Adrenal gland (tissue), 12 donors: ENCODE measurements around the gene RBM27. TPM values are rescaled to one million over a fixed set of nuclear protein-coding genes. Genes with fewer than 3 reads are reported as not detected.

Experiments used
- DNase-seq, 7 donors: peaks; one replicate each; pipeline ENCODE4 v3.0.0-alpha.2; 2019 to 2020
- H3K27ac ChIP-seq, 5 donors: fragments of 200-600 bp; sonication (generic) in 4 of 5; 1 replicate in 3 of 5; 2 replicates in 2 of 5; pipeline versions ENCODE4 v1.5.1 to v1.8.0; 2016 to 2020; ENCODE audit warnings: mild to moderate bottlenecking in 1 of 5
- H3K27me3 ChIP-seq: fragments of 200-600 bp; 2 replicates; pipeline ENCODE4 v1.8.0; 2021
- H3K36me3 ChIP-seq, 2 donors: fragments of 200-600 bp; replicated peaks in 1 of 2; 1 replicate in 1 of 2; 2 replicates in 1 of 2; pipeline versions ENCODE4 v1.5.1 to v1.8.0; 2018 to 2022
- H3K4me1 ChIP-seq, 2 donors: fragments of 200-600 bp; replicated peaks in 1 of 2; 1 replicate in 1 of 2; 2 replicates in 1 of 2; pipeline versions ENCODE4 v1.5.1 to v1.8.0; 2018 to 2021
- H3K4me3 ChIP-seq, 4 donors: fragments of 200-600 bp; sonication (generic) in 3 of 4; one replicate each; pipeline ENCODE4 v1.5.1; 2016 to 2018
- H3K9me3 ChIP-seq, 3 donors: fragments of 200-600 bp; sonication (generic) in 1 of 3; replicated peaks in 1 of 3; 1 replicate in 2 of 3; 2 replicates in 1 of 3; pipeline versions ENCODE4 v1.5.1 to v1.8.0; 2016 to 2021
- POLR2A ChIP-seq, 2 donors: fragments of 450-650 bp; IDR thresholded peaks; one replicate each; pipeline ENCODE4 v1.6.1; 2017; ENCODE audit warnings: antibody characterized with exemption in 2 of 2, mild to moderate bottlenecking in 2 of 2, moderate library complexity in 1 of 2
- WGBS, 4 donors: extraction: QIAGEN DNeasy Blood & Tissue Kit in 2 of 4; methylation state at CpG; one replicate each; pipeline versions ENCODE4 v1.1.5 to v1.1.7; 2013 to 2017; 5-methylcytosine and 5-hydroxymethylcytosine counted together
- intact Hi-C, 2 donors: fragments of 100-400 bp; cut with DNase I; formaldehyde crosslinking; loops; one replicate each; pipeline versions ENCODE4 v1.14.1 to v1.15.0; 2022 to 2023
- polyA plus RNA-seq, 3 donors: library from polyadenylated mRNA; stranded (reverse); fragments of 200-250 nt in 2 of 3; fragments of 350-450 nt in 1 of 3; fragmentation: Illumina TruSeq in 1 of 3; extraction: RNeasy Lipid Tissue Mini Kit (QIAGEN cat#74804) in 1 of 3; gene quantifications; one replicate each; pipeline ENCODE4 v1.2.3, GENCODE V29; 2013 to 2014
- small RNA-seq, 2 donors: library from RNA; depleted of rRNA; stranded (forward); fragments of <200 nt; gene quantifications; one replicate each; pipeline ENCODE3, GENCODE V24; 2016
- total RNA-seq, 9 donors: library from RNA; depleted of rRNA in 4 of 9; stranded (reverse); fragments of >200 nt in 4 of 9; fragments of 120-200 nt in 1 of 9; fragmentation: NEBNext Ultra II Directional in 1 of 9; extraction: Animal tissue kit (Norgen Biotek cat#: 25700) in 1 of 9; gene quantifications; one replicate each; pipeline versions ENCODE4 v1.1.0 to v1.2.4, GENCODE V29; 2013 to 2023
- TF ChIP-seq, protein P1 (sequence below), 6 experiments: fragments of 450-650 bp in 4 of 6; fragments of 200-600 bp in 2 of 6; sonication (generic) in 1 of 6; IDR thresholded peaks; 1 replicate in 5 of 6; 2 replicates in 1 of 6; pipeline versions ENCODE4 v1.5.1 to v1.8.0; 2016 to 2021; ENCODE audit warnings: antibody characterized with exemption in 6 of 6, mild to moderate bottlenecking in 2 of 6, moderate library complexity in 1 of 6
- donor health status: healthy with polysubstance abuse.
- donor health status: Bipolar disorder and iron deficiency.
- donor health status: DM: yes; HTN: yes; CAD: no.
- donor health status: DM: no; HTN: no; CAD: no.
- donor health status: DM: no; HTN: no; CAD: no.
- donor health status: DM: yes; HTN: yes; CAD: no.

RBM27 gene
- total and polyA plus RNA-seq, 12 donors = 3.5 to 19.6 (median 12.5) TPM

DNA sequence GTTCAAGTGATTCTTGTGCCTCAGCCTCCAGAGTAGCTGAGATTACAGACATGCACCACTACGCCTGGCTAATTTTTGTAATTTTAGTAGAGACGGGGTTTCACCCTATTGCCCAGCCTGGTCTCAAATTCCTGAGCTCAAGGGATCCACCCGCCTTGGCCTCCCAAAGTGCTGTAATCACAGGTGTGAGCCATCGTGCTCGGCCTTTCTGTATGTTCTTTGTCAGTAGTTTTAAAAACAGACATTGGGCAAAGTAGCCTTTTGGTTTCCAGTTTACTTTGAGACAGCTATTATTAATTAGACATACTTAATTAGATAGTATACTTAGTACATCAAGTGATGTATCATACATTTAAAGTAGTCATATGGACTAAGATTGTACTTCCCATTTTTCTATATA lies 45.2 kb downstream of the RBM27 start:
- no peak for TF ChIP-seq POLR2A (IDR thresholded peaks at IDR 0.05)
- TF ChIP-seq, protein P1, sequence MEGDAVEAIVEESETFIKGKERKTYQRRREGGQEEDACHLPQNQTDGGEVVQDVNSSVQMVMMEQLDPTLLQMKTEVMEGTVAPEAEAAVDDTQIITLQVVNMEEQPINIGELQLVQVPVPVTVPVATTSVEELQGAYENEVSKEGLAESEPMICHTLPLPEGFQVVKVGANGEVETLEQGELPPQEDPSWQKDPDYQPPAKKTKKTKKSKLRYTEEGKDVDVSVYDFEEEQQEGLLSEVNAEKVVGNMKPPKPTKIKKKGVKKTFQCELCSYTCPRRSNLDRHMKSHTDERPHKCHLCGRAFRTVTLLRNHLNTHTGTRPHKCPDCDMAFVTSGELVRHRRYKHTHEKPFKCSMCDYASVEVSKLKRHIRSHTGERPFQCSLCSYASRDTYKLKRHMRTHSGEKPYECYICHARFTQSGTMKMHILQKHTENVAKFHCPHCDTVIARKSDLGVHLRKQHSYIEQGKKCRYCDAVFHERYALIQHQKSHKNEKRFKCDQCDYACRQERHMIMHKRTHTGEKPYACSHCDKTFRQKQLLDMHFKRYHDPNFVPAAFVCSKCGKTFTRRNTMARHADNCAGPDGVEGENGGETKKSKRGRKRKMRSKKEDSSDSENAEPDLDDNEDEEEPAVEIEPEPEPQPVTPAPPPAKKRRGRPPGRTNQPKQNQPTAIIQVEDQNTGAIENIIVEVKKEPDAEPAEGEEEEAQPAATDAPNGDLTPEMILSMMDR (IDR thresholded peaks at IDR 0.05) = no peak
- Histone ChIP-seq H3K9me3 (no peaks in the 10 kb centered on the region), H3K4me1 (peaks cover 11 to 13% of the 10 kb centered on the region in 2 donors), H3K27ac (no peak overlapping the region), H3K36me3 (peaks cover 0 to 15% of the 10 kb centered on the region in 2 donors), H3K27me3 (no peaks in the 10 kb centered on the region), H3K4me3 (no peak overlapping the region)
- 93 to 99% (median 96%) methylated on average over 5 of the region's 5 CpGs for WGBS, 4 donors
- DNase-seq = no peak
- intact Hi-C loops = no loop called here

DNA sequence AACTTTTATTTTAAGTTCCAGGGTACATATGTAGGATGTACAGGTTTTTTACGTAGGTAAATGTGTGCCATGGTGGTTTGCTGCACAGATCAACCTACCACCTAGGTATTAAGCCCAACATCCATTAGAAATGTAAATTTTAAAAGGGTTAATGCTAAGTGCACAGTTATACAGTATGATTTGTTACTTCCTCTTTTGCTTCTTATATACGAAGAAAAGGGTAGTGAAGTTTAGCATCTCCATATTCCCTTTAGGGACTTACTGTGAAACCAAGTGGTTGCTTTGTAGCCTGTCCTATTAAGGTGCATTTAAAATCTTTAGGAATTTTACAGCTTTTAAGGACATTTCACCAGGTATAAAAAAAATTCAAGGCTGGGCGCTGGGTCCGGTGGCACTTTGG lies 46.4 kb downstream of the RBM27 start:
- no peak overlapping the region for H3K4me3 ChIP-seq
- TF ChIP-seq POLR2A (IDR thresholded peaks at IDR 0.05) = no peak
- TF ChIP-seq, protein P1 (IDR thresholded peaks at IDR 0.05) = no peak
- peaks cover 6 to 11% of the 10 kb centered on the region in 2 donors for H3K4me1 ChIP-seq
- no peaks in the 10 kb centered on the region for H3K27me3 ChIP-seq
- H3K9me3 ChIP-seq = no peaks in the 10 kb centered on the region
- WGBS, 4 donors = 89 to 99% (median 92%) methylated on average over 4 of the region's 4 CpGs
- H3K36me3 ChIP-seq = peaks cover 0 to 17% of the 10 kb centered on the region in 2 donors
- DNase-seq = no peak
- intact Hi-C loops = no loop called here
- H3K27ac ChIP-seq = no peak overlapping the region

Small RNA genes lying within 50 kb of the gene (small RNA-seq; reads per million reads assigned to genes)
- gene RNU7-180P = 0 reads per million in 2 donors

Other genes with a start within 250 kb of the RBM27 start
- 1 to 10 TPM in 1 of 9 donors, under 1 TPM in 1, not detected in 7; 0.56 to 1.2 TPM for gene PLAC8L1, start 98.0 kb upstream of the RBM27 start, total RNA-seq
- gene PLAC8L1, start 98.0 kb upstream of the RBM27 start, polyA plus RNA-seq = 1 to 10 TPM in 1 of 3 donors, under 1 TPM in 2; 0.37 to 1.2 (median 0.97) TPM
- 100 to 1,000 TPM in 2 of 9 donors, 10 to 100 TPM in 7; 42.7 to 113 (median 88.0) TPM for gene LARS1, start 21.0 kb upstream of the RBM27 start, total RNA-seq
- gene LARS1, start 21.0 kb upstream of the RBM27 start, polyA plus RNA-seq = 100 to 1,000 TPM in 1 of 3 donors, 10 to 100 TPM in 2; 37.0 to 119 (median 61.9) TPM
- under 1 TPM in 2 of 9 donors, not detected in 7; 0.11 to 0.14 TPM for gene POU4F3, start 135.2 kb downstream of the RBM27 start, total RNA-seq
- gene POU4F3, start 135.2 kb downstream of the RBM27 start, polyA plus RNA-seq = not detected
- gene TCERG1, start 243.7 kb downstream of the RBM27 start, total RNA-seq = 10 to 100 TPM; 12.1 to 63.9 (median 36.2) TPM
- 10 to 100 TPM; 52.1 to 80.4 (median 62.2) TPM for gene TCERG1, start 243.7 kb downstream of the RBM27 start, polyA plus RNA-seq